Measurements from ENCODE around the gene FLACC1. TPM values are rescaled to one million over a fixed set of nuclear protein-coding genes. Genes with fewer than 3 reads are reported as not detected.

The FLACC1 gene
- total RNA-seq: 0.54 and 2.4 TPM in 2 replicates

GRCh38 chr2:201357221-201357620 is at the start of gene FLACC1:
FLACC1 (minus strand) TSS chr2:201357345; CDS start chr2:201351404, 5,941 bp downstream.

GRCh38 chr2:201260302-201260800 is 96.8 kb downstream of the FLACC1 start, which contains the start of gene CASP8:
CASP8 (plus strand) TSS chr2:201260536; CDS start chr2:201266487, 5,951 bp downstream.

Other genes starting within 250 kb of the FLACC1 start
- 105 and 153 TPM in 2 replicates for gene CFLAR, start 241.2 kb downstream of the FLACC1 start, total RNA-seq
- 0.39 and 0.65 TPM in 2 replicates for gene CASP10, start 174.2 kb downstream of the FLACC1 start, total RNA-seq
- 15.8 and 24.7 TPM in 2 replicates for gene CASP8, start 96.8 kb downstream of the FLACC1 start, total RNA-seq
- 33.8 and 51.0 TPM in 2 replicates for gene TRAK2, start 94.1 kb upstream of the FLACC1 start, total RNA-seq
- gene STRADB, start 94.4 kb upstream of the FLACC1 start, total RNA-seq: 15.0 and 21.6 TPM in 2 replicates